Hematopoietic multipotent progenitor cell (in vitro differentiated cells): Measurements from ENCODE around the gene IL2RA. TPM values are rescaled to one million over a fixed set of nuclear protein-coding genes. Genes with fewer than 3 reads are reported as not detected.
A peak's percentile ranks its signal among the peaks of the same experiment; 100 is the strongest.
"Not testable (repeated sequence)": the region's sequence is repeated elsewhere in the genome, so short reads cannot be mapped to it uniquely, and the experiment has no call there.

Source experiments
- DNase-seq, 3 donors: peaks; one replicate each; pipeline ENCODE4 v3.0.0-alpha.2; 2011 to 2015; ENCODE audit warnings: low read depth in 2 of 3, low spot score in 2 of 3
- total RNA-seq: library from RNA; depleted of rRNA; stranded (reverse); fragments of >200 nt; gene quantifications from one replicate; pipeline ENCODE4 v1.2.3, GENCODE V29; 2012

IL2RA gene
- total RNA-seq = 4.0 TPM

GRCh38 chr10:6062101-6062771 lies at the start of gene IL2RA:
IL2RA (minus strand) TSS chr10:6062367; CDS start chr10:6062151, 216 bp downstream.
- DNase-seq = peak in 2 of 3 donors; percentile 68 to 77

GRCh38 chr10:6110136-6110535 lies 48.0 kb upstream of the IL2RA start:
- DNase-seq = no peak

GRCh38 chr10:6109444-6109775 lies 47.2 kb upstream of the IL2RA start:
- no peak for DNase-seq

GRCh38 chr10:6108631-6109443 lies 46.7 kb upstream of the IL2RA start:
- DNase-seq = peak in 2 of 3 donors; percentile 30 to 79

- DNase-seq = no peak
Observed at GRCh38 chr10:6108072-6108471, 45.9 kb upstream of the IL2RA start.

- DNase-seq = not testable (repeated sequence)
Observed at GRCh38 chr10:6107616-6108015, 45.4 kb upstream of the IL2RA start.

- no peak for DNase-seq
Observed at GRCh38 chr10:6103591-6103990, 41.4 kb upstream of the IL2RA start.

- no peak for DNase-seq
Observed at GRCh38 chr10:6102128-6102527, 40.0 kb upstream of the IL2RA start.

- no peak for DNase-seq
Observed at GRCh38 chr10:6101181-6101580, 39.0 kb upstream of the IL2RA start.

- DNase-seq = no peak
Observed at GRCh38 chr10:6100370-6100769, 38.2 kb upstream of the IL2RA start.

- no peak for DNase-seq
Observed at GRCh38 chr10:6098156-6098555, 36.0 kb upstream of the IL2RA start.

GRCh38 chr10:6097063-6097462 lies 34.9 kb upstream of the IL2RA start:
- DNase-seq = no peak

- no peak for DNase-seq
Observed at GRCh38 chr10:6095810-6096570, 33.8 kb upstream of the IL2RA start.

GRCh38 chr10:6092731-6093130 lies 30.6 kb upstream of the IL2RA start:
- no peak for DNase-seq

- no peak for DNase-seq
Observed at GRCh38 chr10:6091630-6092029, 29.5 kb upstream of the IL2RA start.

- no peak for DNase-seq
Observed at GRCh38 chr10:6089334-6090219, 27.4 kb upstream of the IL2RA start.

- peak; percentile 97 to 100 (median 98) for DNase-seq
Observed at GRCh38 chr10:6088721-6089333, 26.7 kb upstream of the IL2RA start, which contains the start of gene RBM17. RBM17 (plus strand) TSS chr10:6089034; CDS start chr10:6097066, 8,032 bp downstream.

GRCh38 chr10:6086375-6087233 lies 24.4 kb upstream of the IL2RA start:
- peak; percentile 72 to 89 (median 89) for DNase-seq
